K562 (cell line): Measurements from ENCODE around the gene TMED4. TPM values are rescaled to one million over a fixed set of nuclear protein-coding genes. Genes with fewer than 3 reads are reported as not detected.

Source experiments
- ATAC-seq: fragments of 200-7000 bp; cut with Tn5 transposase; 3 replicates; pipeline ENCODE4 v1.9.1; 2020; ENCODE audit warnings: moderate library complexity
- BruUV-seq: library from RNA; stranded (reverse); fragments of 400-500 nt; replicated peaks from 2 replicates; lab custom pipeline; 2021; lab: Mats Ljungman, UMichigan
- CTCF ChIA-PET: fragments of 300-600 bp; formaldehyde crosslinking; extraction: SDS; loops from one replicate; lab custom pipeline; 2021; ENCODE audit warnings: low intra/inter-chr PET ratio; lab: Yijun Ruan, JAX
- POLR2A ChIA-PET: fragments of 300-600, 350-650 bp; sonication (Branson Sonifier 250); formaldehyde crosslinking; extraction: SDS; loops from one replicate; lab custom pipeline; 2021; ENCODE audit warnings: antibody characterized with exemption, inconsistent platforms; lab: Yijun Ruan, JAX
- DNase-seq, 4 experiments: peaks; one replicate each; pipeline versions ENCODE4 v3.0.0 to v3.0.0-alpha.2; 2011 to 2018; ENCODE audit warnings: low spot score in 3 of 4, mixed read lengths in 3 of 4; ENCODE audit errors: extremely low read depth in 1 of 4
- FAIRE-seq: peaks from 2 replicates; lab custom pipeline; 2011; peaks lifted over from hg19 to GRCh38; lab: Jason Lieb, UNC
- H2AFZ ChIP-seq: 2 replicates; pipeline ENCODE4 v1.6.0; 2011; ENCODE audit warnings: low read depth, low read length, control low read depth, inconsistent platforms
- H3K27ac ChIP-seq: fragments of 200-600 bp; 3 replicates; pipeline ENCODE4 v1.8.0; 2011; ENCODE audit warnings: low read depth, mild to moderate bottlenecking, control low read depth, inconsistent platforms, low read length, moderate library complexity, mixed read lengths; ENCODE audit errors: extremely low read depth
- H3K27me3 ChIP-seq, 2 experiments: fragments of 300-600 bp in 1 of 2; 2 replicates in 1 of 2; 3 replicates in 1 of 2; pipeline versions ENCODE4 v1.6.0 to v1.8.0; 2011; ENCODE audit warnings: inconsistent platforms in 2 of 2, low read length in 2 of 2, mild to moderate bottlenecking in 1 of 2, mixed read lengths in 1 of 2, moderate library complexity in 1 of 2; ENCODE audit not compliant: control insufficient read depth in 2 of 2, insufficient read depth in 2 of 2
- H3K36me3 ChIP-seq: fragments of 300-600 bp; 3 replicates; pipeline ENCODE4 v1.8.0; 2011; ENCODE audit warnings: mild to moderate bottlenecking, low read length, inconsistent platforms; ENCODE audit not compliant: control insufficient read depth, insufficient read depth
- H3K4me1 ChIP-seq, 2 experiments: fragments of 200-600 bp in 1 of 2; replicated peaks in 1 of 2; 2 replicates in 1 of 2; 3 replicates in 1 of 2; pipeline versions ENCODE4 v1.5.1 to v1.8.0; 2011; ENCODE audit warnings: inconsistent platforms in 2 of 2, low read length in 2 of 2, mild to moderate bottlenecking in 1 of 2, mixed read lengths in 1 of 2, moderate library complexity in 1 of 2; ENCODE audit not compliant: control insufficient read depth in 2 of 2, insufficient read depth in 2 of 2
- H3K4me2 ChIP-seq: 2 replicates; pipeline ENCODE4 v1.6.1; 2011; ENCODE audit warnings: low read length, control low read depth, inconsistent platforms, mixed read lengths; ENCODE audit not compliant: insufficient read depth
- H3K4me3 ChIP-seq: fragments of 200-600 bp; sonication (generic), shearing (Covaris generic); 2 replicates; pipeline ENCODE4 v1.5.1; 2016; ENCODE audit warnings: control low read depth, inconsistent platforms
- H3K79me2 ChIP-seq: fragments of 200-600 bp; 3 replicates; pipeline ENCODE4 v1.8.0; 2011; ENCODE audit warnings: low read length, inconsistent platforms; ENCODE audit not compliant: control insufficient read depth, insufficient read depth
- H3K9ac ChIP-seq, 2 experiments: 2 replicates each; pipeline versions ENCODE4 v1.6.0 to v1.6.1; 2011; ENCODE audit warnings: low read depth in 2 of 2, low read length in 2 of 2, control low read depth in 1 of 2, inconsistent platforms in 1 of 2, mild to moderate bottlenecking in 1 of 2, mixed read lengths in 1 of 2; ENCODE audit not compliant: insufficient read depth in 1 of 2
- H3K9me1 ChIP-seq: one replicate; pipeline ENCODE4 v1.6.0; 2011; ENCODE audit warnings: inconsistent platforms, mild to moderate bottlenecking, low read length, moderate library complexity; ENCODE audit not compliant: control insufficient read depth, insufficient read depth
- H3K9me3 ChIP-seq: replicated peaks from 2 replicates; pipeline ENCODE4 v1.5.1; 2011; ENCODE audit warnings: low read depth, low read length, inconsistent platforms; ENCODE audit not compliant: control insufficient read depth, insufficient read depth
- H4K20me1 ChIP-seq: replicated peaks from 2 replicates; pipeline ENCODE4 v1.6.1; 2011; ENCODE audit warnings: low read length, inconsistent platforms, mixed read lengths; ENCODE audit not compliant: control insufficient read depth, insufficient read depth
- ARNT ChIP-seq, 2 experiments: fragments of 450-650 bp; IDR thresholded peaks; 2 replicates each; pipeline ENCODE4 v1.6.1; 2016; ENCODE audit warnings: mild to moderate bottlenecking in 1 of 2
- CAMTA2 ChIP-seq: fragments of 250-450 bp; sonication (Bioruptor Pico); conservative IDR thresholded peaks from 2 replicates; pipeline ENCODE4 v1.5.1; 2022
- CBX5 ChIP-seq: IDR thresholded peaks from 2 replicates; pipeline ENCODE4 v1.6.1; 2014; ENCODE audit warnings: low read depth, borderline replicate concordance
- JUND ChIP-seq, 2 experiments: IDR thresholded peaks; 2 replicates in 1 of 2; 3 replicates in 1 of 2; pipeline ENCODE4 v1.6.1; 2011; ENCODE audit warnings: borderline replicate concordance in 2 of 2, low read depth in 2 of 2, low read length in 2 of 2, improper control_type of control experiment in 1 of 2, missing biosample characterization in 1 of 2, missing genetic modification characterization in 1 of 2, missing genetic modification reagents in 1 of 2
- NCOA4 ChIP-seq: fragments of 450-650 bp; IDR thresholded peaks from 2 replicates; pipeline ENCODE4 v1.6.1; 2018; ENCODE audit warnings: mild to moderate bottlenecking; ENCODE audit not compliant: partially characterized antibody
- POLR2A ChIP-seq: fragments of 450-650 bp; conservative IDR thresholded peaks from 2 replicates; pipeline ENCODE4 v1.6.1; 2016
- PRPF4 ChIP-seq: fragments of 200-400 bp; formaldehyde crosslinking; IDR thresholded peaks from one replicate; pipeline ENCODE4 v1.6.1; 2017; ENCODE audit warnings: low read length, low read depth, mild to moderate bottlenecking; ENCODE audit not compliant: insufficient read depth, poor library complexity, severe bottlenecking
- SMARCA4 ChIP-seq: fragments of 450-650 bp; IDR thresholded peaks from 2 replicates; pipeline ENCODE4 v1.6.1; 2016
- SRSF3 ChIP-seq: fragments of 200-400 bp; formaldehyde crosslinking; IDR thresholded peaks from 2 replicates; pipeline ENCODE4 v1.6.1; 2016; ENCODE audit warnings: mild to moderate bottlenecking, low read length, moderate library complexity; ENCODE audit not compliant: insufficient read depth
- XRCC4 ChIP-seq: IDR thresholded peaks from one replicate; pipeline ENCODE4 v1.6.1; 2011; ENCODE audit not compliant: insufficient read depth, insufficient read length; ENCODE audit errors: extremely low read depth
- ZNF282 ChIP-seq: sonication (generic); formaldehyde crosslinking; IDR thresholded peaks from 2 replicates; pipeline ENCODE4 v1.8.1; 2023; ENCODE audit warnings: missing genetic modification reagents
- ZNF586 ChIP-seq: fragments of 450-650 bp; formaldehyde crosslinking; conservative IDR thresholded peaks from 2 replicates; pipeline ENCODE4 v1.4.0; 2020; ENCODE audit warnings: mild to moderate bottlenecking, moderate library complexity
- ZSCAN32 ChIP-seq: fragments of 450-650 bp; formaldehyde crosslinking; IDR thresholded peaks from 2 replicates; pipeline ENCODE4 v1.4.0; 2020; ENCODE audit warnings: mild to moderate bottlenecking, moderate library complexity
- WGBS: fragments of 100-300 bp; shearing (Covaris generic); methylation state at CpG from one replicate; pipeline ENCODE4 v1.1.6; 2016; ENCODE audit warnings: low coverage, mixed read lengths; ENCODE audit not compliant: insufficient coverage; ENCODE audit errors: missing lambda C conversion rate; 5-methylcytosine and 5-hydroxymethylcytosine counted together
- in situ Hi-C: fragments of 300-500 bp; cut with MboI; formaldehyde crosslinking; loops from 4 replicates; pipeline ENCODE4 v1.15.0; 2018; ENCODE audit warnings: inconsistent platforms, mixed read lengths
- intact Hi-C: fragments of 100-400 bp; cut with micrococcal nuclease; formaldehyde crosslinking; loops from 2 replicates; pipeline ENCODE4 v1.14.2; 2022
- polyA plus RNA-seq, 8 experiments: library from polyadenylated mRNA; depleted of rRNA in 4 of 8; stranded (reverse) in 5 of 8; unstranded in 3 of 8; fragments of >200 nt; fragmentation: Nextera tagmentation in 2 of 8; fragmentation: Illumina TruSeq in 1 of 8; extraction: Ambion mirVana in 2 of 8; extraction: Trizol in 1 of 8; gene quantifications; 2 replicates each; pipeline versions ENCODE4 v1.2.1 to v1.2.3, GENCODE V29; 2011 to 2014; ENCODE audit warnings: inconsistent platforms in 1 of 8, missing spikeins in 1 of 8
- total RNA-seq, 7 experiments: library from RNA; depleted of rRNA in 6 of 7; stranded (reverse); fragments of >200 nt in 6 of 7; fragmentation: Illumina TruSeq in 2 of 7; extraction: Trizol in 2 of 7; gene quantifications; 2 replicates each; pipeline versions ENCODE4 v1.2.1 to v1.2.3, GENCODE V29; 2011 to 2021; ENCODE audit warnings: low replicate concordance in 1 of 7
- TF ChIP-seq, protein P1 (sequence below): sonication (generic); formaldehyde crosslinking; IDR thresholded peaks from 2 replicates; pipeline ENCODE4 v1.8.0; 2022; ENCODE audit warnings: mild to moderate bottlenecking, low read depth, missing genetic modification reagents
- TF ChIP-seq, protein P2 (sequence below): sonication (generic); formaldehyde crosslinking; IDR thresholded peaks from 2 replicates; pipeline ENCODE4 v1.8.1; 2023; ENCODE audit warnings: mild to moderate bottlenecking, missing genetic modification reagents, moderate library complexity
- TF ChIP-seq, protein P3 (sequence below): IDR thresholded peaks from 2 replicates; pipeline ENCODE4 v1.6.1; 2016; ENCODE audit warnings: missing genetic modification characterization, missing compliant biosample characterization
- TF ChIP-seq, protein P4 (sequence below): fragments of 450-650 bp; IDR thresholded peaks from 2 replicates; pipeline ENCODE4 v1.7.0; 2016; ENCODE audit warnings: borderline replicate concordance

The TMED4 gene
- total and polyA plus RNA-seq, 9 of the 15 experiments (the other 6 are each of a cell fraction or from before 2014, with no cell fraction given), result 20.3 to 64.0 (median 42.1) TPM

DNA sequence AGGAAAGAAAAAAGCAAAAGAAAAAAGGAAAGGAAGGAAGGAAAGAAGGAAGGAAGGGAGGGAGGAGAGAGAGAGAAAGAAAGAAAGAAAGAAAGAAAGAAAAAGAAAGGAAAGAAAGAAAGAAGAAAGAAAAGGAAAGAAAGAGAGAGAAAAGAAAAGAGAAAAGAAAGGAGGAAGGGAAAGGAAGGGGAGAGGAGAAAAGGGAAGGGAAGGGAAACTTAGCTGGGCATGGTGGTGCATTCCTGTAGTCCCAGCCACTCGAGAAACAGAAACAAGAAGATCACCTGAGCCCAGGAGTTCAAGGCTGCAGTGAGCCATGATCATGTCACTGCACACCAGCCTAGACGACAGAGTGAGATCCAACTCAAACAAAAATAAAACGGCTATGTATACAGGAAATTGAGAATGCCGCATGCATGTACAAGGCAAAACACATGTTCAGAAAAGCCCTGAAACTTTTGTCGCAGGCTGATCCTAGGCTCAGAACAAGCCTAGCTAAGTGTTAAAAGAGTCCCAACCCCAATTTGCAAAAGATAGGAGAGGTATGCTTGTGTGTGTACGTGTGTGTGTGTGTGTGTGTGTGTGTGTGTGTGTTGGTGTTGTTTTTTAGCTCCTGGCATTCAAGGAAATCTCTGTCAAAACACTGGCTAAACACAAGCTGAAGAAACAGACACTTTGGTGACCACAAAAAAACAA lies 34.3 kb downstream of the TMED4 start:
- peaks cover 4 to 6% of the 10 kb centered on the region in 2 experiments; a peak in 4 of 5 replicates for H3K4me1 ChIP-seq
- H3K4me2 ChIP-seq, result peak overlapping the region; percentile 18; the same call in 1 of the 2 replicates
- no peaks in the 10 kb centered on the region for H3K27me3 ChIP-seq
- H3K79me2 ChIP-seq, result no peaks in the 10 kb centered on the region
- no peak overlapping the region for H3K4me3 ChIP-seq
- peak; percentile 43 for ATAC-seq
- BruUV-seq, result no TSS peak
- no peak overlapping the region for H3K27ac ChIP-seq
- H2AFZ ChIP-seq, result peak overlapping the region; percentile 82
- no peak for FAIRE-seq
- peak overlapping the region in 1 of 2 experiments; percentile 71; a peak in 1 of 4 replicates for H3K9ac ChIP-seq
- no peak for DNase-seq
- 22% methylated on average over 6 of the region's 6 CpGs for WGBS
- no peaks in the 10 kb centered on the region; the same call in 1 of the 2 replicates for H3K9me3 ChIP-seq
- in situ Hi-C loops, result no loop called here
- H4K20me1 ChIP-seq, result no peaks in the 10 kb centered on the region
- H3K9me1 ChIP-seq, result no peaks in the 10 kb centered on the region
- intact Hi-C loops, result no loop called here
- no peaks in the 10 kb centered on the region for H3K36me3 ChIP-seq
- POLR2A ChIA-PET, result interaction anchor here (0.6 to 2.1 kb wide), 4 partner anchors 9 to 635 kb away, joined by 3 to 7 read pairs (median 3); no protein-coding TSS in a partner anchor
- CTCF ChIA-PET, result no interaction called here
- TF ChIP-seq, protein P1, sequence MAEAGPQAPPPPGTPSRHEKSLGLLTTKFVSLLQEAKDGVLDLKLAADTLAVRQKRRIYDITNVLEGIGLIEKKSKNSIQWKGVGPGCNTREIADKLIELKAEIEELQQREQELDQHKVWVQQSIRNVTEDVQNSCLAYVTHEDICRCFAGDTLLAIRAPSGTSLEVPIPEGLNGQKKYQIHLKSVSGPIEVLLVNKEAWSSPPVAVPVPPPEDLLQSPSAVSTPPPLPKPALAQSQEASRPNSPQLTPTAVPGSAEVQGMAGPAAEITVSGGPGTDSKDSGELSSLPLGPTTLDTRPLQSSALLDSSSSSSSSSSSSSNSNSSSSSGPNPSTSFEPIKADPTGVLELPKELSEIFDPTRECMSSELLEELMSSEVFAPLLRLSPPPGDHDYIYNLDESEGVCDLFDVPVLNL (CRISPR knock-in tag), result no peak
- no peak for TF ChIP-seq POLR2A
- TF ChIP-seq SRSF3, result no peak
- no peak for TF ChIP-seq PRPF4
- TF ChIP-seq, protein P2, sequence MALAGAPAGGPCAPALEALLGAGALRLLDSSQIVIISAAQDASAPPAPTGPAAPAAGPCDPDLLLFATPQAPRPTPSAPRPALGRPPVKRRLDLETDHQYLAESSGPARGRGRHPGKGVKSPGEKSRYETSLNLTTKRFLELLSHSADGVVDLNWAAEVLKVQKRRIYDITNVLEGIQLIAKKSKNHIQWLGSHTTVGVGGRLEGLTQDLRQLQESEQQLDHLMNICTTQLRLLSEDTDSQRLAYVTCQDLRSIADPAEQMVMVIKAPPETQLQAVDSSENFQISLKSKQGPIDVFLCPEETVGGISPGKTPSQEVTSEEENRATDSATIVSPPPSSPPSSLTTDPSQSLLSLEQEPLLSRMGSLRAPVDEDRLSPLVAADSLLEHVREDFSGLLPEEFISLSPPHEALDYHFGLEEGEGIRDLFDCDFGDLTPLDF (CRISPR knock-in tag), result no peak
- TF ChIP-seq SMARCA4, result no peak
- no peak for TF ChIP-seq CBX5
- no peak for TF ChIP-seq JUND (IDR thresholded peaks at IDR 0.05; ENCODE audit: borderline replicate concordance, low read depth, low read length)
- TF ChIP-seq JUND (tag; IDR thresholded peaks at IDR 0.05; ENCODE audit: borderline replicate concordance, low read depth, low read length), result no peak
- TF ChIP-seq ZNF282 (CRISPR knock-in tag), result no peak
- TF ChIP-seq, protein P3, sequence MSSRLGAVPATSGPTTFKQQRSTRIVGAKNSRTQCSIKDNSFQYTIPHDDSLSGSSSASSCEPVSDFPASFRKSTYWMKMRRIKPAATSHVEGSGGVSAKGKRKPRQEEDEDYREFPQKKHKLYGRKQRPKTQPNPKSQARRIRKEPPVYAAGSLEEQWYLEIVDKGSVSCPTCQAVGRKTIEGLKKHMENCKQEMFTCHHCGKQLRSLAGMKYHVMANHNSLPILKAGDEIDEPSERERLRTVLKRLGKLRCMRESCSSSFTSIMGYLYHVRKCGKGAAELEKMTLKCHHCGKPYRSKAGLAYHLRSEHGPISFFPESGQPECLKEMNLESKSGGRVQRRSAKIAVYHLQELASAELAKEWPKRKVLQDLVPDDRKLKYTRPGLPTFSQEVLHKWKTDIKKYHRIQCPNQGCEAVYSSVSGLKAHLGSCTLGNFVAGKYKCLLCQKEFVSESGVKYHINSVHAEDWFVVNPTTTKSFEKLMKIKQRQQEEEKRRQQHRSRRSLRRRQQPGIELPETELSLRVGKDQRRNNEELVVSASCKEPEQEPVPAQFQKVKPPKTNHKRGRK (tag), result peak; percentile 100
- TF ChIP-seq NCOA4, result peak; percentile 21
- peak in 1 of 2 experiments; percentile 59; a peak in 1 of 4 replicates for TF ChIP-seq ARNT (IDR thresholded peaks at IDR 0.05)
- no peak for TF ChIP-seq ZNF586 (CRISPR knock-in tag)
- TF ChIP-seq, protein P4, sequence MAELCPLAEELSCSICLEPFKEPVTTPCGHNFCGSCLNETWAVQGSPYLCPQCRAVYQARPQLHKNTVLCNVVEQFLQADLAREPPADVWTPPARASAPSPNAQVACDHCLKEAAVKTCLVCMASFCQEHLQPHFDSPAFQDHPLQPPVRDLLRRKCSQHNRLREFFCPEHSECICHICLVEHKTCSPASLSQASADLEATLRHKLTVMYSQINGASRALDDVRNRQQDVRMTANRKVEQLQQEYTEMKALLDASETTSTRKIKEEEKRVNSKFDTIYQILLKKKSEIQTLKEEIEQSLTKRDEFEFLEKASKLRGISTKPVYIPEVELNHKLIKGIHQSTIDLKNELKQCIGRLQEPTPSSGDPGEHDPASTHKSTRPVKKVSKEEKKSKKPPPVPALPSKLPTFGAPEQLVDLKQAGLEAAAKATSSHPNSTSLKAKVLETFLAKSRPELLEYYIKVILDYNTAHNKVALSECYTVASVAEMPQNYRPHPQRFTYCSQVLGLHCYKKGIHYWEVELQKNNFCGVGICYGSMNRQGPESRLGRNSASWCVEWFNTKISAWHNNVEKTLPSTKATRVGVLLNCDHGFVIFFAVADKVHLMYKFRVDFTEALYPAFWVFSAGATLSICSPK, result peak; percentile 76; the same call in 1 of the 2 replicates
- TF ChIP-seq CAMTA2 (CRISPR knock-in tag), result no peak
- TF ChIP-seq ZSCAN32 (CRISPR knock-in tag), result no peak
- no peak for TF ChIP-seq XRCC4
